SU-DHL-6 (cell line): ENCODE data around the gene CENPX.

ENCODE experiments used
- CTCF ChIP-seq: fragments of 200-600 bp; sonication (generic); IDR thresholded peaks from one replicate; pipeline ENCODE4 v1.5.1; 2017; ENCODE audit warnings: antibody characterized with exemption, mild to moderate bottlenecking, low read length, moderate library complexity; ENCODE audit not compliant: insufficient read depth, poor library complexity, severe bottlenecking
- EZH2phosphoT487 ChIP-seq: fragments of 200-600 bp; sonication (generic), shearing (Covaris generic); conservative IDR thresholded peaks from 2 replicates; pipeline ENCODE4 v1.6.1; 2018; ENCODE audit warnings: mild to moderate bottlenecking, antibody characterized with exemption, low read length, moderate library complexity, mixed read lengths

GRCh38 chr17:81990836-81991683, 31.6 kb downstream of the CENPX start:
- TF ChIP-seq CTCF (no peak), EZH2phosphoT487 (no peak)
